HG03565 (cell line): ENCODE measurements around the gene B4GALT1.

ENCODE experiments used
- ATAC-seq: cut with Tn5 transposase; IDR thresholded peaks from one replicate; pipeline ENCODE4 v1.9.1; 2021; ENCODE audit warnings: mild to moderate bottlenecking, moderate library complexity; ENCODE audit not compliant: unreplicated experiment

B4GALT1 gene, protein sequence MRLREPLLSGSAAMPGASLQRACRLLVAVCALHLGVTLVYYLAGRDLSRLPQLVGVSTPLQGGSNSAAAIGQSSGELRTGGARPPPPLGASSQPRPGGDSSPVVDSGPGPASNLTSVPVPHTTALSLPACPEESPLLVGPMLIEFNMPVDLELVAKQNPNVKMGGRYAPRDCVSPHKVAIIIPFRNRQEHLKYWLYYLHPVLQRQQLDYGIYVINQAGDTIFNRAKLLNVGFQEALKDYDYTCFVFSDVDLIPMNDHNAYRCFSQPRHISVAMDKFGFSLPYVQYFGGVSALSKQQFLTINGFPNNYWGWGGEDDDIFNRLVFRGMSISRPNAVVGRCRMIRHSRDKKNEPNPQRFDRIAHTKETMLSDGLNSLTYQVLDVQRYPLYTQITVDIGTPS

GRCh38 chr9:33167084-33167971, at the start of gene B4GALT1:
Gene B4GALT1, minus strand, starts transcription at chr9:33167336. Its CDS starts 167 bp downstream, at chr9:33167169.
- ATAC-seq, result peak; percentile 47

DNA sequence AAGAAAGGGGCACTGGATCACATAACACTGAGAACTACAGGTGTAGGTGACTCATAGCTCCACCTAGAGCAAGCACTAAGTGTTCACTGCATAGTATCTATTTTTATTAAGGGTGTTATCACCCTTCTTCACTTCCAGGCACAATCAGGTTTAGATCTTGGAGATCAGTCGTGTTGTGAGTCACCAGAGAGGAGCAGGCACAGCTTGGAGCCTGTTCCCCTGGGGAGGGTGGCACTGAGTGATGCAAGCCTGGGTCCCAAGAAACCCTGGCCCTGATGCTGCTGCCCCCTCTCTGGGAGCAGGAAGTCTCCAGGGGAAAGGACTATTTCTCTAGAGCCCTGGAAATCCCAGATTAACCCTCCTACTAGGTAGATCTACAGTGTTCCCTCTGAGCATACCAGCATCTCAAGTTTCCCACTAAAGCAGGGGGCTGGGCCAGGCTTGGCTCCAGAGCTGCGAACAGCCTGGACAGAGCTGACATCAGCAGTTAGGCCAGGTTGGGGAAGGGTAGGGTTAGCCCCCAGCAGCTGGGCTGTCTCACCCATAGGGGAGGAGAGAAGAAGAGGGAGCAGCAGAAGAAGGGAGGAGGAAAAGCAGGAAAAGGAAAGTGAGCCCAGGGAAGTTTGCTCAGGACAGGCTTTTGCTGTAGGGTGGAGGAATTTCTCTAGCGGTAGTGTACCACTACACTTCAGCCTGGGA, 44.7 kb upstream of the B4GALT1 start:
- no peak for ATAC-seq

DNA sequence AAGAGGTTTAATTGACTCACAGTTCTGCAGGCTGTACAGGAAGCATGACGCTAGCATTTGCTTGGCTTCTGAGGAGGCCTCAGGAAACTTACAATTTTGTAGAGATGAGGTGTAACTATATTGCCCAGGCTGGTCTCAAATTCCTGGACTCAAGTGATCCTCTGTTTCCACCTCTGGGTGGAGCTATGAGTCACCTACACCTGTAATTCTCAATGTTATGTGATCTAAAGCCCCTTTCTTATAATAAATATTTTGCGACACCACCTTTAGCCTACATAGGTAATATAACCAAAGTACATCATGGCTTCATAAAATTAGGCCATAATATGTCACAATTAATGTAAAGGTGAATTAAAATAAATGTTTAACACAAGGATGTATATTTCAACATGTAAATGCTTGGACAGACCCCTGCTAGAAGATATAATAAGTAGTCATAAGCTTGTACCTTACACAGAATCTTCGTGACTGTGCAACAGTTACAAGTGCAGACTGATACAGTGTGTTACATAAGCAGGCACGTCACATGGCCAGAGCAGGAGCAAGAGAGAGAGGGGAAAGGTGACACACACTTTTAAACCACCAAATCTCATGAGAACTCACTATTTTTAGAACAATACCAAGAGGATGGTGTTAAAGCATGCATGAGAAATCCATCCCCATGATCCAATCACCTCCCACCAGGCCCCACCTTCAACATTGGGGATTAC, 43.0 kb upstream of the B4GALT1 start:
- no peak for ATAC-seq

GRCh38 chr9:33209394-33209793, 42.3 kb upstream of the B4GALT1 start:
- ATAC-seq, result no peak

DNA sequence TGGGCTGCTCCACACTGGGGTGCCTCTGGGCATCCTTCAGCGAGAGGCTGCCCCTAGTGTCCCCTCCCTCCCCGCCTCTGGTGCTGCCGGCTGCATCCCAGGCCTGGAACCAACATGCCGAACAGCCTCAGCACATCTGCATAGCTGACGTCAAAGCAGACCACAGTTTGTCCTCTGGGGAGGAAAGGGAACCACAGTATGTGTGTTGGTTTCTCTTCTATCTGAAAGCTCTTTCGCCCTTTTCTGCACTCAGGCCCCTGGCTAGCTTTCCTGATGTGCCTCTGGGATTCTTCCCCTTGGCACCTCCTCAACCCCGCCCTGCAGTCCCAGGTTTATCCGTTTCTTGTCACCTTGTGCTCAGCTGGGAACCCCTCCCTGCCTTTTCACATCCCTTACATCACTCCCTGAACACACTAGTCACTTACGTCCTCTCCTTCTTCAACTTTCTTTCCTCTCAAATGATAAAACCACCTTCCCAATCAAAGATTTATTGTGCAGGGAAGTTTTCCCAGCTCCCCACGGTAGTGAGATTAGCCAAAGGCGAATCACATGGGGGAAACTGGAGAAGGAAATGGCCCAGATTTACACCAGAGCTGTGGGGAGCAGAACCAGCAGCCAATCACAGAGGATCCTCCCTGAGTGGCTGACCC, 35.5 kb upstream of the B4GALT1 start:
- peak; percentile 98 for ATAC-seq

GRCh38 chr9:33202018-33202417, 34.9 kb upstream of the B4GALT1 start:
- peak; percentile 32 for ATAC-seq

- ATAC-seq, result no peak
These were observed 31.0 kb upstream of the B4GALT1 start for GRCh38 chr9:33198165-33198564.

- no peak for ATAC-seq
These were observed 30.4 kb upstream of the B4GALT1 start for GRCh38 chr9:33197279-33198152.

DNA sequence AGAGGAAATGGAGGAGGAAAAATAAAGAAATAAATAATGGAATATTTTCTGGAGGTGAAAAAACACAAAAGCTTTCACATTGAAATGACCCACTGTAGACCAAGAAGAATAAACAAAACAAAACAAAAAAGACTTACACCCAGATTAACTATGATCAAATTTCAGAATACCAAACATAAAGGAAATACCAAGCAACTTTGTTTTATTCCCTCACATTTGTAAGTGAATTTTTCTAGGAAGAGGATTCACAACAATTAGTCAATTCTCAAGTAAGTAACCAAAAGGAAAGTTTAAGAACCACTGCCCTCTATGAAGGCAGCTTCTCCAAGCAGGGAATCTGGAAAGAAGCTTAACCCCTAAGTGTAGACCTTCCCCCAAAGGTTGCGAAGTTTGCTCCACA, 29.6 kb upstream of the B4GALT1 start:
- ATAC-seq, result no peak

GRCh38 chr9:33193818-33194217, 26.7 kb upstream of the B4GALT1 start:
- ATAC-seq, result no peak

GRCh38 chr9:33192493-33193255, 25.5 kb upstream of the B4GALT1 start:
- ATAC-seq, result no peak

DNA sequence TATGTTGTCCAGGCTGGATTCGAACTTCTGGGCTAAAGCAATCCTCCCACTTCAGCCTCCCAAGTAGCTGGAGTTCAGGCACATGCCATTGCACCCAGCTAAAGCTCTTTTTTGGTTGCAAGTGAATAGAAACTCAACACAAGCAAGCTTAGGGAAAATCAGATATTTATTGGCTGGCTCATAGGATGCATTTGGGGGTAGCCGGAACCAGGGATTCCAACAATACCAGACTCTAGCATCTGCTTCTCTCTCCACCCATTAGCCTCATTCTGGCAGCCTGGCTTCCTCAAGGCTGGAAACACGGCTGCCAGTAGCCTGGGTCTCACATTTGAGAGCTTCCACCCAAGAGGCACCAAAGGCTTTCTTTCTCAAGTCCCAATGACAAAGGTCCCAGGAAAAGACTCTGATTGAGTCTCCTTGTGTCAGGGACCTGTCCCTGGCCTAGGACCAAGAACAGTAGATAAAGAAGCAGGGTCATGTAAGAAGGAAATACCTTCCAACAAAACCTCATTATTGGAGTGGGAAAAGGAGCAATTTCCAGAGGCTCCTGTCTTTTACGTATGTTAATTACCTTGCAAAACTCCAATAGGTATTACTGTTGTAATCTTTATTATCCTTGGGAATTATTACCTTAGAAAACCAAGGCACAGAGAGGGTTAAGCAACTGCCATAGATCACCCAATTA, 23.0 kb upstream of the B4GALT1 start:
- ATAC-seq, result no peak

GRCh38 chr9:33189331-33189791, 22.2 kb upstream of the B4GALT1 start:
- ATAC-seq, result no peak

DNA sequence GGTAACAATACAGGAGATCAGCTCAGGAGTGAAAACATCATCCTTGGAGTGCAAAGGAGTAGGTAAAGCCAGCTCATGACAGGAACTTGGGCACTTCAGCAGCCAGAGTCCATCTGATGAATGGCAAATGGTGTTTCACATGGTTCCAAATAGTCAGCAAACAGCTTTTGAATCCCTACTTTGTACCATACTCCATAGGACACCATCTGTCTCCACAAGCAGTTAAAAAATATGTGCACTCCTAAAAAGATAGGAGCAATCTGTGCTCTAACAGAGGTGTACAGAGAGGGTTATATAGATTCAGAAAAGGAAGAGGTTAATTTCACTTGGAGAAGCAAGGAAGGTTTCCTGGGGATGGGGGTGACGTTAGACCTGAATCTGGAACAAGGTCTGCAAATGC, 21.6 kb upstream of the B4GALT1 start:
- no peak for ATAC-seq

DNA sequence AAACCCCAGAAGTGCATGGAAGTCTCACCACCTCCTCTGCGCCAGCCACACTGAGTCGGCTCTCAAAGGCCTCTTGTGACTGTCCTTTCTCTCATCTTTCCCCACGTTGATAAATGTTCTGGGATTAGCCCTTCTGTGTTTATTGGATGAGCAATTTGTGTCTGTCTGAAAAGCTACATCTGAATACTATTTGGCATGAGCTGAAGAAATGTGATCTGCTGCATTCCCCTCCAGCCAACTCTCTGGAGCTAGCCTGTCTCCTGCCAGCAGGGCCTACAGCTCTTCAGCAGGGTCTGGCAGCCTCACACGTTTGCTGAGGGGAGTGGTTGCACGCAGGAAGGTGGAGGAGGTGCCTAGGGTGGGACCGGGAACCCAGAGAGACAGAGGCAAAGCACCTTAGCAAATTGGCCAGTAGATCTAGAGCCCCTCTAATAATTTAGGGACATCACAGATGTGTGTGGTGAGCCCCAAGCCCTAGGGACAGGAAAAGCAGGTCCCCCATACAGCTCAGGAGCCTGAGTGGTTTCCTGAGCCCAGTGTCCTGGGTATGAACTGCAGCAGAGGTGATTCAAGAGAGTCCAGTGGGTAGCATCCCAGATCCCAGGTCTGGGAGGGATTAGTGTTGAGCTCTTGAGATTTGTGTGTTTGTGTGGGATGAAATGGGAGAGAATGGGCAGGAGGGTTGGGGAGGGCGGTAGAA, 20.5 kb upstream of the B4GALT1 start:
- ATAC-seq, result no peak

DNA sequence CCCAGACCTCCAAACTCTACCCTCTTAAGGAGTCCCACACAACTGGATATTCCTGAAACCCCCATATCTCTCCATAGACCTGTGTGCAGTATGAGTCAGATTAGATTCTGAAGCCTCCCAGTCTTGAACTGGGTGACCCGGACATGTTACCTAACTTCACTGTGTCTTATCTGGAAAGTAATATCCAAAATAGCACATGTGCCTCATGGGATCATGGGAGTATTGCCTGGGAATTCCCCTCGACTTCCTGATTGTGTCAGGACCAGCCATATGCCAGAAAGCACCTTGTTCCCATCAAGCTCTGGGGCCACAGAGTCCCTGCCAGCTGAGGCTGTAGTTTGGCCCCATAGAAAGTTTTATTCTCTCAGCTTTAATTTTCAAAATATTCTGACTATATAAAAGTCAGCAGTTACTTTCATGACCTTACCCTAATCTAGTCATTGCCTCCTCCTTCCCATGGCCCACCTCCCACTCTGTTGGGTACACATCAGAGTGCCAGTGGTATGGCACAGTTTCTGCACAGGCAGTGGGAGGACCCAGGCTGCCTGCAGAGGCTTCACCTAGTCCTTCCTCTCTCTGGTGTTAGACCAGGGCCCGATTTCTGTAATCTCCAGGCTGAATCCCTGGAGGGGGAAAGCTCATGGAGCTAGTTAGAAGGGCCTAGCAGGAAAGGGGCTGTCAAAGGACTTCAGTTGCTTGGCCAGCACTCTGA, 19.5 kb upstream of the B4GALT1 start:
- ATAC-seq, result no peak

- no peak for ATAC-seq
These were observed 18.7 kb upstream of the B4GALT1 start for GRCh38 chr9:33185858-33186257.
